Osteoblast (primary cell): ENCODE data around the gene UBE2Q1. TPM values are rescaled to one million over a fixed set of nuclear protein-coding genes. Genes with fewer than 3 reads are reported as not detected.

ENCODE experiments used
- DNase-seq: peaks from one replicate; pipeline ENCODE4 v3.0.0; 2011; ENCODE audit warnings: low spot score, mixed read lengths; ENCODE audit not compliant: insufficient read length; ENCODE audit errors: missing footprints
- H2AFZ ChIP-seq: 2 replicates; pipeline ENCODE4 v1.6.0; 2011; ENCODE audit warnings: mild to moderate bottlenecking, low read length
- H3K27ac ChIP-seq: 2 replicates; pipeline ENCODE4 v1.5.1; 2011; ENCODE audit warnings: mild to moderate bottlenecking, low read depth, low read length, moderate library complexity
- H3K27me3 ChIP-seq: 2 replicates; pipeline ENCODE4 v1.6.0; 2012; ENCODE audit warnings: mild to moderate bottlenecking, control low read depth, inconsistent platforms, low read length, moderate library complexity; ENCODE audit not compliant: insufficient read depth
- H3K36me3 ChIP-seq: 2 replicates; pipeline ENCODE4 v1.5.1; 2011; ENCODE audit warnings: mild to moderate bottlenecking, low read length, control low read depth, moderate library complexity; ENCODE audit not compliant: insufficient read depth
- H3K4me1 ChIP-seq: 2 replicates; pipeline ENCODE4 v1.5.1; 2011; ENCODE audit warnings: mild to moderate bottlenecking, low read length, control low read depth, moderate library complexity; ENCODE audit not compliant: insufficient read depth
- H3K4me2 ChIP-seq: 2 replicates; pipeline ENCODE4 v1.6.0; 2011; ENCODE audit warnings: mild to moderate bottlenecking, low read length; ENCODE audit not compliant: insufficient read depth
- H3K4me3 ChIP-seq: fragments of 200-600 bp; sonication (generic); 3 replicates; pipeline ENCODE4 v1.5.1; 2012; ENCODE audit warnings: mild to moderate bottlenecking, low read length, inconsistent platforms; ENCODE audit not compliant: insufficient read depth
- H3K79me2 ChIP-seq: 2 replicates; pipeline ENCODE4 v1.6.0; 2012; ENCODE audit warnings: mild to moderate bottlenecking, low read length, control low read depth, inconsistent platforms; ENCODE audit not compliant: insufficient read depth
- H3K9me3 ChIP-seq: 2 replicates; pipeline ENCODE4 v1.5.1; 2011; ENCODE audit warnings: low read depth, low read length, control low read depth
- H4K20me1 ChIP-seq: 2 replicates; pipeline ENCODE4 v1.6.0; 2012; ENCODE audit warnings: mild to moderate bottlenecking, low read length, control low read depth; ENCODE audit not compliant: insufficient read depth
- total RNA-seq: library from RNA; depleted of rRNA; stranded (reverse); fragments of >200 nt; gene quantifications from 2 replicates; pipeline ENCODE4 v1.2.3, GENCODE V29; 2012
- TF ChIP-seq, protein P1 (sequence below): IDR thresholded peaks from 2 replicates; pipeline ENCODE4 v1.5.1; 2011; ENCODE audit warnings: mild to moderate bottlenecking, low read depth, low read length, moderate library complexity; ENCODE audit errors: extremely low read depth

Gene UBE2Q1
- total RNA-seq, 1 donor: 27.9 TPM

DNA sequence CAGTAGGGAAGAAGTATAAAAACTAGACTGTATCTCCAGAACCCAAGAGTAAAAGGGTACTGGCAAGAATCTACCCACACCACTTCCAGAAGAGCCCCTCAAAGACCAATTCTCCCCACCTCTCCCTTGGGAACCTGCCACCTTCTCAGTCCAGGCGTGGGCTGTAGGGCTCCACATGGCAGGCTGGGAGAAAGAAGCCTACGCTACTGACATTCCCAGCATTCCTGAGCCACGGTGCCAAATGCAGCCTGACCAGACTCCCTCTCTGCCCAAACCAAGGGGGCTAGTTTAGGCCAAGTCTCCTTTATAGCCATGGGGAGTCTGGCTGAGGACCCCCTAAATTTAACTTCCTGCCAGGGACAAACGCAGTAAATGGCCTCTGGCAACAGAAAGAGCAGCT lies 2.0 kb downstream of the UBE2Q1 start:
- peaks cover 26% of the 10 kb centered on the region for H3K4me1 ChIP-seq
- peaks cover 32% of the 10 kb centered on the region for H4K20me1 ChIP-seq
- H3K79me2 ChIP-seq: peaks cover 37% of the 10 kb centered on the region
- H3K36me3 ChIP-seq: peaks cover 45% of the 10 kb centered on the region
- H3K4me2 ChIP-seq: peak overlapping the region; percentile 99
- H2AFZ ChIP-seq: no peak overlapping the region
- DNase-seq: peak; percentile 78
- TF ChIP-seq, protein P1, sequence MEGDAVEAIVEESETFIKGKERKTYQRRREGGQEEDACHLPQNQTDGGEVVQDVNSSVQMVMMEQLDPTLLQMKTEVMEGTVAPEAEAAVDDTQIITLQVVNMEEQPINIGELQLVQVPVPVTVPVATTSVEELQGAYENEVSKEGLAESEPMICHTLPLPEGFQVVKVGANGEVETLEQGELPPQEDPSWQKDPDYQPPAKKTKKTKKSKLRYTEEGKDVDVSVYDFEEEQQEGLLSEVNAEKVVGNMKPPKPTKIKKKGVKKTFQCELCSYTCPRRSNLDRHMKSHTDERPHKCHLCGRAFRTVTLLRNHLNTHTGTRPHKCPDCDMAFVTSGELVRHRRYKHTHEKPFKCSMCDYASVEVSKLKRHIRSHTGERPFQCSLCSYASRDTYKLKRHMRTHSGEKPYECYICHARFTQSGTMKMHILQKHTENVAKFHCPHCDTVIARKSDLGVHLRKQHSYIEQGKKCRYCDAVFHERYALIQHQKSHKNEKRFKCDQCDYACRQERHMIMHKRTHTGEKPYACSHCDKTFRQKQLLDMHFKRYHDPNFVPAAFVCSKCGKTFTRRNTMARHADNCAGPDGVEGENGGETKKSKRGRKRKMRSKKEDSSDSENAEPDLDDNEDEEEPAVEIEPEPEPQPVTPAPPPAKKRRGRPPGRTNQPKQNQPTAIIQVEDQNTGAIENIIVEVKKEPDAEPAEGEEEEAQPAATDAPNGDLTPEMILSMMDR: no peak
- H3K27ac ChIP-seq: peak overlapping the region; percentile 35
- peak overlapping the region; percentile 84 for H3K4me3 ChIP-seq
- H3K9me3 ChIP-seq: no peaks in the 10 kb centered on the region
- no peaks in the 10 kb centered on the region for H3K27me3 ChIP-seq

DNA sequence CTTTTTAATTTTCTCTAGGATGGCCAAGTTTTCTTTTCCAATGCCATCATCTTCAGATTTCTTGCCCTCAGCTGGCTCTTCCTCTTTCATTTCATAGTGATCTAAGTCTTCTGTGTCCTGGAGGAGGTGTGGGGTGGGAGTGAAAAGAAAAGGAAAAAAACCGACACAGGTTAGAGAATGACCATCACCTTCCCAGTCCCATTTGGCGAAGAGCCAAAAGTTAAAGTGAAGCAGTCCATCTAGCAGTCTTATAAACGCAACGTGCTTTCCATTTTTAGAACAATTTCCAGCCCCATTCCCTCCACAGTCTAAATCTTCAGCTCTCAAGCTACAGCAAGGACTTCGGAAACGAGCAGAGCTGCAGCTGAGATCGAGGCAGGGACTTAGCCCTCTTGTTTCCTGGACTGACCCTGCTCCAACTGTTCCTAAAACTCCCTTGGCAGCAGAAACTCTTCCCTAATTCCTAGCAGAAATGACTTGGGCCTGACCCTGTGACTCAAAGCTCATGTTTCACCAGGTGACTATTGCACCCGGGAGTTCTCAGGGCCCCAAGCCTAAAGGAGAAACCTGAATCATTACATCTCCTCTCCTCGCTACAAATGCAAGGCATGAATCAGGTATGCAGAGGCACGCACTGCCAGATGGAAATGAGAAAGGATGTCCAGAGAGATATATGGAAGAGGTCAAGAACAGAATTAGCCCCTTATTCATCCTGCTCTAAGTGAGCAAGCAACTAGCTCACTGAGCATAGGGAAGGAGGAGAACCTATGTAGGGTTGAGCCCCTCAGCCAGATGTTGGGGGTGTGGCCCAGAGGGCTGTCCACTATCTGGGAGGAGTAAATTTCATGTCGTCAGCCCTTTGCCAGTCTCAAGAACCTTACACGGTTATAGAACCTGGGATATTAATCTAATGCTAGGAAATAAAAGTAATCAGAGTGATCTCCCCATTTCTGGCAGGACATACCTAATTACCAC lies 5.1 kb downstream of the UBE2Q1 start:
- Histone ChIP-seq H3K79me2 (peaks cover 37% of the 10 kb centered on the region), H3K4me2 (no peak overlapping the region), H4K20me1 (peaks cover 42% of the 10 kb centered on the region), H2AFZ (no peak overlapping the region), H3K36me3 (peaks cover 71% of the 10 kb centered on the region), H3K27me3 (no peaks in the 10 kb centered on the region), H3K27ac (no peak overlapping the region), H3K9me3 (no peaks in the 10 kb centered on the region), H3K4me1 (peaks cover 22% of the 10 kb centered on the region), H3K4me3 (no peak overlapping the region)
- peak; percentile 59 for DNase-seq
- TF ChIP-seq, protein P1: no peak

DNA sequence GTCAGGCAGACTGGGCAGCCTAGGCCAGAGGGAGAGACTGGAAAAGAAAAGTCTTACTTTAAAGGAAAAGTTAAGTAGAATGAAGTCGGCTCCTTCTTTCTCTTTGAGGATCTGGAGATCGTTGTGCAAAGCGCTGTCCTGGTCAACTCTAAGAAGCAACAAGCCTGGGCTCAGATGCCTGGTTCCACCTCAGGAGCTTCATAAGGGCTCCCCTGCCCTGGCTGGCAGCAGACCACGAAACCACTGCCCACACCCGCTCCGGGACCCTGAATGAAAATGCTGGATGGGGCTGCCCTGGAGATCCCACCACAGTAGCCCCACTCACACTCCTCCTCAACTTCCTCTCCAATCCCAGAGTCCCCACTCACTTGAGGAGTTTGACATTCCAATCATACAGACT lies 6.4 kb downstream of the UBE2Q1 start:
- TF ChIP-seq, protein P1: no peak
- Histone ChIP-seq H3K4me3 (no peak overlapping the region), H3K79me2 (peaks cover 26% of the 10 kb centered on the region), H3K4me2 (no peak overlapping the region), H3K27me3 (no peaks in the 10 kb centered on the region), H3K36me3 (peaks cover 71% of the 10 kb centered on the region), H4K20me1 (peaks cover 35% of the 10 kb centered on the region), H3K4me1 (peaks cover 15% of the 10 kb centered on the region), H3K9me3 (no peaks in the 10 kb centered on the region), H2AFZ (no peak overlapping the region), H3K27ac (no peak overlapping the region)
- DNase-seq: no peak

DNA sequence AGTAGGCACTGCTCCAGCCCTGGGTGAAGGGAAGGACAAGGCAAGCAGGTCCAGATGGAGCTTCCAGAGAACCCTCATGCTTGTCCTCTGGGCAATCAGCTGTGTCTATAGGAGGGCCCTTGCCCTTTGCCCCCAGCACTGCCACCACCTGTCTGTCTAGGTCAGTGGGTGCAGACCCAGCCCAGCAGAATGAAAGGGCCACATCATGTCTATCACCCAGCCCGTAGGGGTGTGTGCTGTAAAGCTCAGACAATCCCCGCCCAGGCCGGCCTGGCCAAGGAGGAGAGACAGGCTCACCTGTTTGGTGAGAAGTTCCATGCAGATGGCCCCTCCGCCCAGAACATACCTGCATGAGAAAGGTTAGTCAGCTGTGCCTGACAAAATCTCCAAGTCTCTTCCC lies 7.0 kb downstream of the UBE2Q1 start:
- Histone ChIP-seq H4K20me1 (peaks cover 30% of the 10 kb centered on the region), H2AFZ (no peak overlapping the region), H3K36me3 (peaks cover 71% of the 10 kb centered on the region), H3K4me1 (peaks cover 10% of the 10 kb centered on the region), H3K9me3 (no peaks in the 10 kb centered on the region), H3K4me3 (no peak overlapping the region), H3K27ac (no peak overlapping the region), H3K79me2 (peaks cover 20% of the 10 kb centered on the region), H3K4me2 (no peak overlapping the region), H3K27me3 (no peaks in the 10 kb centered on the region)
- DNase-seq: no peak
- TF ChIP-seq, protein P1: no peak
